Uterus (tissue), 2 donors: ENCODE results near the gene KCNH3.

Experiments
- POLR2A ChIP-seq, 2 donors: fragments of 450-650 bp; IDR thresholded peaks; one replicate each; pipeline ENCODE4 v1.6.1; 2016; ENCODE audit warnings: antibody characterized with exemption in 2 of 2, mild to moderate bottlenecking in 1 of 2, moderate library complexity in 1 of 2
- TF ChIP-seq, protein P1 (sequence below), 4 experiments: fragments of 200-600 bp in 2 of 4; fragments of 450-650 bp in 2 of 4; sonication (generic) in 2 of 4; IDR thresholded peaks; one replicate each; pipeline ENCODE4 v1.5.1; 2016 to 2019; ENCODE audit warnings: antibody characterized with exemption in 4 of 4, mild to moderate bottlenecking in 2 of 4, moderate library complexity in 1 of 4

DNA sequence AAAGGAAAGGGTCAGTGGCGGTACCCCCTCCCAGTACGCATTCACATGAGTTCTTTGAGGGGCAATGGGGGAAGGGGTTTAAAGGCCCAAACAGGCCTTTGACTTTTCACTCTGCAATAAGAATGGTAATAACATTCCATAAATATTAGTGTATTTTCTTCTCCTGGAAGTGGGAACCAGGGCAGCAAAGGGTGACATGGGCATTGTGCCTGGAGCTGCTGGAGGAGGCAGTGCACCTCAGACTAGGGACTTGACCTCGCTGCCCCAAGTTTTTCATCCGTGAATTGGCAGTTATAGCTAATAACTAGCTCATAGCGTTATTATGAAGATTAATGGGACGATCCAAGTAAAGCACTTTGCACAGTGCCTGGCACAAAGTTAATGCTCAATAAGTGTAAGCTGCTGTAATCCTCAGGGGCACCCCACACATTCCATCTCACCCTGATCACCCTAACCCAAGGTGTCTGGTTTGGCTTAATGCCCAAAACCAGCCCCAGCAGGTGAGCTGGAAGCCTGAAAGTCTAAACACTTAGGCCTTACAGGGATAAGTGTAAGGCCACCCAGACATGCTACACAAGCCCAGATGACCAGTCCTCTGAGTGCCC lies 2.8 kb upstream of the KCNH3 start:
- TF ChIP-seq POLR2A (IDR thresholded peaks at IDR 0.05): no peak
- TF ChIP-seq, protein P1, sequence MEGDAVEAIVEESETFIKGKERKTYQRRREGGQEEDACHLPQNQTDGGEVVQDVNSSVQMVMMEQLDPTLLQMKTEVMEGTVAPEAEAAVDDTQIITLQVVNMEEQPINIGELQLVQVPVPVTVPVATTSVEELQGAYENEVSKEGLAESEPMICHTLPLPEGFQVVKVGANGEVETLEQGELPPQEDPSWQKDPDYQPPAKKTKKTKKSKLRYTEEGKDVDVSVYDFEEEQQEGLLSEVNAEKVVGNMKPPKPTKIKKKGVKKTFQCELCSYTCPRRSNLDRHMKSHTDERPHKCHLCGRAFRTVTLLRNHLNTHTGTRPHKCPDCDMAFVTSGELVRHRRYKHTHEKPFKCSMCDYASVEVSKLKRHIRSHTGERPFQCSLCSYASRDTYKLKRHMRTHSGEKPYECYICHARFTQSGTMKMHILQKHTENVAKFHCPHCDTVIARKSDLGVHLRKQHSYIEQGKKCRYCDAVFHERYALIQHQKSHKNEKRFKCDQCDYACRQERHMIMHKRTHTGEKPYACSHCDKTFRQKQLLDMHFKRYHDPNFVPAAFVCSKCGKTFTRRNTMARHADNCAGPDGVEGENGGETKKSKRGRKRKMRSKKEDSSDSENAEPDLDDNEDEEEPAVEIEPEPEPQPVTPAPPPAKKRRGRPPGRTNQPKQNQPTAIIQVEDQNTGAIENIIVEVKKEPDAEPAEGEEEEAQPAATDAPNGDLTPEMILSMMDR (IDR thresholded peaks at IDR 0.05): no peak
